ENCODE results near the gene TNS1. TPM values are rescaled to one million over a fixed set of nuclear protein-coding genes. Genes with fewer than 3 reads are reported as not detected.

The TNS1 gene
- total RNA-seq, 2 donors from 2014 or later = 0.80 to 16.8 TPM

GRCh38 chr2:217947383-217948350, 55.1 kb downstream of the TNS1 start:
- Mint-ChIP-seq H3K27ac (peak overlapping the region; percentile 32), H3K4me3 (no peak overlapping the region)

GRCh38 chr2:217946051-217946450, 56.7 kb downstream of the TNS1 start:
- H3K36me3 Mint-ChIP-seq (ENCODE audit: low read depth) = peaks cover 8% of the 10 kb centered on the region
- ATAC-seq = no peak

More at GRCh38 chr2:217947383-217948350, 55.1 kb downstream of the TNS1 start:
- Mint-ChIP-seq H3K36me3 (ENCODE audit: low read depth) (peaks cover 8% of the 10 kb centered on the region), H3K27me3 (peaks cover 65% of the 10 kb centered on the region), H3K4me1 (peaks cover 7% of the 10 kb centered on the region)
- ATAC-seq = no peak
- H3K9me3 ChIP-seq (ENCODE audit: control insufficient read depth, low read length, poor library complexity, severe bottlenecking) = no peaks in the 10 kb centered on the region
- DNase-seq = peak in 1 of 3 donors; percentile 2

GRCh38 chr2:217945530-217945929, 57.3 kb downstream of the TNS1 start:
- H3K27me3 Mint-ChIP-seq = peaks cover 62% of the 10 kb centered on the region
- ATAC-seq (no peak), DNase-seq (no peak)
- no peak overlapping the region for H3K4me3 Mint-ChIP-seq
- H3K9me3 ChIP-seq (ENCODE audit: control insufficient read depth, low read length, poor library complexity, severe bottlenecking) = no peaks in the 10 kb centered on the region
- H3K4me1 Mint-ChIP-seq = peaks cover 9% of the 10 kb centered on the region
- no peak overlapping the region for H3K27ac Mint-ChIP-seq
- H3K36me3 Mint-ChIP-seq (ENCODE audit: low read depth) = peaks cover 8% of the 10 kb centered on the region

More at GRCh38 chr2:217946051-217946450, 56.7 kb downstream of the TNS1 start:
- Mint-ChIP-seq H3K27me3 (peaks cover 64% of the 10 kb centered on the region), H3K27ac (no peak overlapping the region), H3K4me3 (no peak overlapping the region), H3K4me1 (peaks cover 9% of the 10 kb centered on the region)
- DNase-seq = no peak
- no peaks in the 10 kb centered on the region for H3K9me3 ChIP-seq (ENCODE audit: control insufficient read depth, low read length, poor library complexity, severe bottlenecking)

- H3K4me3 Mint-ChIP-seq = no peak overlapping the region
- H3K27me3 Mint-ChIP-seq = peaks cover 66% of the 10 kb centered on the region
- H3K36me3 Mint-ChIP-seq (ENCODE audit: low read depth) = peaks cover 8% of the 10 kb centered on the region
- no peak overlapping the region for H3K27ac Mint-ChIP-seq
- peaks cover 9% of the 10 kb centered on the region for H3K4me1 Mint-ChIP-seq
- DNase-seq (no peak), ATAC-seq (no peak)
- no peaks in the 10 kb centered on the region for H3K9me3 ChIP-seq (ENCODE audit: control insufficient read depth, low read length, poor library complexity, severe bottlenecking)
Observed at GRCh38 chr2:217944923-217945322, 57.9 kb downstream of the TNS1 start.

- no peaks in the 10 kb centered on the region for H3K9me3 ChIP-seq (ENCODE audit: control insufficient read depth, low read length, poor library complexity, severe bottlenecking)
- ATAC-seq (no peak), DNase-seq (no peak)
- H3K36me3 Mint-ChIP-seq (ENCODE audit: low read depth) = peaks cover 5% of the 10 kb centered on the region
- H3K27me3 Mint-ChIP-seq = peaks cover 66% of the 10 kb centered on the region
- peaks cover 7% of the 10 kb centered on the region for H3K4me1 Mint-ChIP-seq
- no peak overlapping the region for H3K27ac Mint-ChIP-seq
- H3K4me3 Mint-ChIP-seq = no peak overlapping the region
Observed at GRCh38 chr2:217944366-217944765, 58.4 kb downstream of the TNS1 start.

GRCh38 chr2:217943446-217944321, 59.1 kb downstream of the TNS1 start:
- no peak overlapping the region for H3K4me3 Mint-ChIP-seq
- DNase-seq (no peak), ATAC-seq (no peak)
- peaks cover 7% of the 10 kb centered on the region for H3K4me1 Mint-ChIP-seq
- H3K27ac Mint-ChIP-seq = no peak overlapping the region
- H3K27me3 Mint-ChIP-seq = peaks cover 64% of the 10 kb centered on the region
- peaks cover 5% of the 10 kb centered on the region for H3K36me3 Mint-ChIP-seq (ENCODE audit: low read depth)
- H3K9me3 ChIP-seq (ENCODE audit: control insufficient read depth, low read length, poor library complexity, severe bottlenecking) = no peaks in the 10 kb centered on the region

GRCh38 chr2:217942731-217943335, 60.0 kb downstream of the TNS1 start:
- Mint-ChIP-seq H3K36me3 (ENCODE audit: low read depth) (peaks cover 5% of the 10 kb centered on the region), H3K27me3 (peaks cover 65% of the 10 kb centered on the region), H3K27ac (no peak overlapping the region), H3K4me3 (no peak overlapping the region), H3K4me1 (peaks cover 7% of the 10 kb centered on the region)
- DNase-seq (no peak), ATAC-seq (no peak)
- no peaks in the 10 kb centered on the region for H3K9me3 ChIP-seq (ENCODE audit: control insufficient read depth, low read length, poor library complexity, severe bottlenecking)

- no peak overlapping the region for H3K27ac Mint-ChIP-seq
- ATAC-seq (no peak), DNase-seq (no peak)
- peaks cover 7% of the 10 kb centered on the region for H3K4me1 Mint-ChIP-seq
- H3K36me3 Mint-ChIP-seq (ENCODE audit: low read depth) = peaks cover 5% of the 10 kb centered on the region
- H3K4me3 Mint-ChIP-seq = no peak overlapping the region
- no peaks in the 10 kb centered on the region for H3K9me3 ChIP-seq (ENCODE audit: control insufficient read depth, low read length, poor library complexity, severe bottlenecking)
- peaks cover 59% of the 10 kb centered on the region for H3K27me3 Mint-ChIP-seq
Observed at GRCh38 chr2:217941886-217942728, 60.7 kb downstream of the TNS1 start.

GRCh38 chr2:217941339-217941738, 61.5 kb downstream of the TNS1 start:
- Mint-ChIP-seq H3K4me3 (no peak overlapping the region), H3K4me1 (peaks cover 7% of the 10 kb centered on the region), H3K27ac (no peak overlapping the region), H3K36me3 (ENCODE audit: low read depth) (peaks cover 5% of the 10 kb centered on the region), H3K27me3 (peaks cover 60% of the 10 kb centered on the region)
- H3K9me3 ChIP-seq (ENCODE audit: control insufficient read depth, low read length, poor library complexity, severe bottlenecking) = no peaks in the 10 kb centered on the region
- ATAC-seq = no peak
- DNase-seq = no peak

GRCh38 chr2:217940261-217941220, 62.3 kb downstream of the TNS1 start:
- ATAC-seq (no peak), DNase-seq (no peak)
- H3K9me3 ChIP-seq (ENCODE audit: control insufficient read depth, low read length, poor library complexity, severe bottlenecking) = no peaks in the 10 kb centered on the region
- Mint-ChIP-seq H3K36me3 (ENCODE audit: low read depth) (peaks cover 2% of the 10 kb centered on the region), H3K27me3 (peaks cover 58% of the 10 kb centered on the region), H3K4me3 (peak overlapping the region; percentile 34), H3K4me1 (peaks cover 9% of the 10 kb centered on the region), H3K27ac (no peak overlapping the region)

GRCh38 chr2:217939629-217940245, 63.1 kb downstream of the TNS1 start:
- ATAC-seq = no peak
- peaks cover 55% of the 10 kb centered on the region for H3K27me3 Mint-ChIP-seq
- H3K9me3 ChIP-seq (ENCODE audit: control insufficient read depth, low read length, poor library complexity, severe bottlenecking) = no peaks in the 10 kb centered on the region
- H3K4me3 Mint-ChIP-seq = no peak overlapping the region
- peaks cover 9% of the 10 kb centered on the region for H3K4me1 Mint-ChIP-seq
- H3K27ac Mint-ChIP-seq = no peak overlapping the region
- no peak for DNase-seq
- H3K36me3 Mint-ChIP-seq (ENCODE audit: low read depth) = peaks cover 2% of the 10 kb centered on the region
